ENCODE measurements around the gene RNASE11.
"Not testable (repeated sequence)": the region's sequence is repeated elsewhere in the genome, so short reads cannot be mapped to it uniquely, and the experiment has no call there.

The RNASE11 gene

GRCh38 chr14:20614038-20614840, 26.4 kb upstream of the RNASE11 start:
- peak in 11 of 56 donors; percentile 35 to 69 (median 55) for DNase-seq

DNA sequence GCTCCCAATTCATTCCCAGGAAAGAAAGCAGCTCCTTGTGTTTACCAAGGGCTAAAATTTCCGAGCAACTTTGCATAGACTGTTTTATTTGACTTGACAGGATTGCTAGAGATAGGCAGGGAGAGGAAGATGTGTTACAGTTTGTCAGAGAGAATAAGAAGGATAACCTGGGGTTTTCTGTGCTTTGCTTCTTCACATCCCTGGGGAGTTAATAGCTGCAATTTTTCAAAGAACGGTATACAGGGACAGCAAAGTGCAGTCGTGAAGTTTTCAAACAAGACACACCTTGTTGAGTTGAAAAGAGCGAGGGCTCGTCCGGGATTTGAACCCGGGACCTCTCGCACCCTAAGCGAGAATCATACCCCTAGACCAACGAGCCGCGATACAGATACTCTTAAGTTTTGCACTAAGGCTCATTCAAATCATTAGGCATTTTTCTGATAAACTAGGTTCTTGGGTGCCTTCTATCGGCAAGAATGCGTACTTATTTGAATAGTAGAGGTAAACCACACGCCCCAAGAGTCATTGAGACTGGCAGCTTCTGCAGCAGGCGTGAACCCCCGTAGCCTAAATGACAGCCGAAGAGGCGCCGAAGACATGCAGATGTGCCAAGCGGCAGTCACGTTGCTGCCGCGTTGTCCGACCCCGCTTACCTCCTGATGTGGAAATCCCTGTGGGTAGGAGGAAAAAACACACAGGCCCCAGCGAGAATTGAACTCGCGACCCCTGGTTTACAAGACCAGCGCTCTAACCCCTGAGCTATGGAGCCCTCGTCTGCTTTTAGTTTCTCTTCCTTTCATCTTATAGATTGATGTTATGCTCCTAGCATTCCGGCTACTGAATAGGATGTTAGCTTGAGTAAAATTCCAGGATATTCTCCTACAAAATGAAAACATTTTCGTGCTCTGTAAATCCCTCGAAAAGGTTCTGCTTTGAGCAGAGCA, 25.6 kb upstream of the RNASE11 start:
- DNase-seq = peak in 54 of 56 donors; percentile 25 to 92 (median 76)

GRCh38 chr14:20612403-20612802, 24.6 kb upstream of the RNASE11 start:
- peak in 1 of 56 donors; percentile 11 for DNase-seq

GRCh38 chr14:20611277-20611676, 23.5 kb upstream of the RNASE11 start:
- no peak for DNase-seq

GRCh38 chr14:20610002-20610765, 22.4 kb upstream of the RNASE11 start:
- DNase-seq = peak in 48 of 56 donors; percentile 11 to 87 (median 60)

- DNase-seq = peak in 46 of 56 donors; percentile 18 to 80 (median 50)
Observed at GRCh38 chr14:20609215-20610001, 21.6 kb upstream of the RNASE11 start.

DNA sequence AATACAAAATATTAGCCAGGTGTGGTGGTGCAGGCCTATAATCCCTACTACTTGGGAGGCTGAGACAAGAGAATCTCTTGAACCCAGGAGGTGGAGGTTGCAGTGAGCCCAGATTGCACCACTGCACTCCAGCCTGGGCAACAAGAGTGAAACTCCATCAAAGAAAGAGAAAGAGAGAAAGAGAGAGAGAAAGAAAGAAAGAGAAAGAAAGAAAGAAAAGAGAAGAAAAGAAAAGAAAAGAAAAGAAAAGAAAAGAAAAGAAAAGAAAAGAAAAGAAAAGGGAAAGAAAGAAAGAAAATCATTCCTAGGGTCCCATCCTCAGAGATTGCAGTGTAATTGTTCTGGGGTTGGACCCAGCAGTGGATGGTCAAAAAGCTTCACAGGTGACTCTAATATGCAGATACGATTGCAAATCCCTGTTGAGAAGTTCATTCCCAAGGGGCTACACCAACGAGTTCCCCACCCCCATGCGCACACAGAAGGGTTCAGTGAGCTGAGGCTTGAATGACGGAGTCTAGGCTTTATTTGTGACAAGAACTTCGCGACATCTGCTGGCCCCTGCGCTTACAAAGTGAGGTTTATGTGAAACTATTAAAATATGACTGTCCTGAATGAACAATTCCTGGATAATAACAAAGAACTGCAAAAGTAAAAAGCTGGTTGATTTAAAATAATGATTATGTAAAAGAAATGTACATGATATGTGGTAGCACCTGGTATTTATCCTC, 20.7 kb upstream of the RNASE11 start:
- no peak for DNase-seq

- DNase-seq = no peak
Observed at GRCh38 chr14:20607617-20608016, 19.8 kb upstream of the RNASE11 start.

- no peak for DNase-seq
Observed at GRCh38 chr14:20606902-20607242, 19.1 kb upstream of the RNASE11 start.

DNA sequence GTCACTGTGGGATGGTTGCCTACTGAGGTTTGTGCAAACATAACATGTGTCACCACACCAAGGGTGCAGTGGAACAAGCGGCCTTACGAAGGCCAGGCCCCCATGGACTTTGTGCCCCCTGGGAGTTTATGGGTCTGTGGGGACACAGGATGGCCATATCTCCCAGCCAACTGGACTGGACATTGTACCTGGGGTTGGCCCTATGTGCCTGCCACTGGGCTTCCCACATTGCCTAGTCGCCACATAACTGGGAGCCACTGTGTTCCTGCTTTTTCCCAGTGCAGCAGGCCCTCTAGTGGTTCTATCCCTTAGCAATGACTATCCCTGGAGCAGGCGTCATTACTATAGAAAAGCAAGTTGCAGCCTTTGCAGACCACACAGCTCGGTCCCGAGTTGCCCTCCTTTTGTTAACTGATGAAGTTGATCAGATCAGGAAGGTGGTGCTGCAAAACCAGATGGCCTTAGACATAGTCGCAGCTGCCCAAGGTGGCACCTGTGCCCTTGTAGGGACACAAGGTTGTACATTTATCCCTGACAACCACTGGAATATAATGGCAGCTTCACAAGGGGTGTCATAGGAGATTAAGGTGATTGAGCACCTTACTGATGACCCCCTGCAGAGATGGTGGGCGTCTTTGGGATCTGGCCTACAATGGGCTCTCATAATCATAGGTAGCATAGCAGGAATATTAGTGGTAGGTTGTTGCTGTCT, 18.5 kb upstream of the RNASE11 start:
- peak in 5 of 56 donors; percentile 5 to 28 (median 10) for DNase-seq

DNA sequence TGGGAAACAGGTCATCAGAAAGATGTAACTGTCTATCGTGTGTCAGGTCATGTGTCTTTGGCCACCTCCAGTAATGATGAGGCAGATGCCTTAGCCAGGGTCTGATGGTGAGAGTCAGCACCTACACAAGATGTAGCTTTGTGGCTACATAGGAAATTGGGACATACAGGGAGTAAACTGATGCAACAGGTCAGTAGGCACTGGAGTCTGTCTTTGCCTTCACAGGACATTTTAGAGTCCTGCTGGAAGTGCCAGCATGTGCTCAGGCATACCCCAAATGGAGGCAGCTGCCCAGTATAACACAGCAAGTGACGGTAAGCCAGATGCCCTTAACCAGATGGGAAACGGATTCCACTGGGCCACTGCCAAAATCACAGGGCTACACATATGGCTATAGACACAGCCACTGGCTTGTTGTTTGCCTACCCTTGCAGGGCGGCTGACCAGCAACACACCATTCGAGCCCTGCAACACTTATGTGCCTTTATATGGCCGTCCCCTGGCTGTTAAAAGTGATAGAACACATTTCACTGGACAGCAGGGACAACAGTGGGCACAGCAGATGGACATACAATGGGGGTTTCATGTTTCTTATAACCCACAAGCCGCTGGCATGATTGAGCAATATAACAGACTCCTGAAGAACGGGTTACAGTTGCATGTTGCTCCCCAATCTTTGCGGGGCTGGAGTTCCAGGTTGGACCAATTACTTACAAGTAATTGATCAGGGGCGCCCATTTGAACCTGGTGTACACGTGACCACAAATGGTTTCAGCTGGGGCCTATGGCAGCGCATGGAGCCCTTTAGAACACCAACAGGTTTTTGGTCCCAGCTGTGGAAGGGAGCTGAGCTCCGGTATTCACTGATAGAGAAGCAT, 16.3 kb upstream of the RNASE11 start:
- DNase-seq = no peak

DNA sequence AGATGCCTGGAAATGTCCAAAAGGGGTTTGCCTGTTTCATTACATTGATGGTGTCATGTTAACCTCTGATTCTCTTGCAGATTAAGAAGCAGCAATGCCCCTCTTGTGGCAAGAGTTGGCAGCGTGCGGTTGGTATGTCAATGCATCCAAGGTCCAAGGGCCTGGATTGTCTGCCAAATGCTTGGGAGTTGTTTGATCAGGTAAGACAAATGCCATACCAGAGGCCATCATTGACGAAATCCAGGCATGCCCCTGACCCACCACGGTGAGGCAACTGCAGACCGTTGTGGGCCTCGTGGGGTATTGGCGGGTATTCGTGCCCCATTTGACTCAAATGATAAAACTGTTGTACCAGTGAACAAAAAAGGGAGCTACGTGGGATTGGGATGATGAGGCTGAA, 14.8 kb upstream of the RNASE11 start:
- no peak for DNase-seq

DNA sequence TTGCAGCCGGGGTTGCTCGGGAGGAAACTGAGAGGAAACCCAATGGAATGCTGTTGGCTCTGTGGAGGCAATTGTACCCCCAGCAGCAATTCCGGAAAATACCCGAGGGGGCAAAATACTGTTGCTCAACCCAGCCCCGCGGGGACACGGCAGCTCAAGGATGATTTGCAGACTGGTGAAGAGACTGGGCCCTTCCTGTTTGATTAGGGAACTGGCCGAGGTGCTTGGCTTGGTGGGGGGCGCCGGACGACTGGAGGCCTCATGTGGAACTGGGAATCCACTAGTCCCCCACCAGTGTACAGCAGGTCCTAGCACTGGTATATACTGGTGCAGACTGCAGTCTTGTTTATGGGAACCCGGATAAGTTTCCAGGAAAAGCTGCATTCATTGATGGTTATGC, 13.7 kb upstream of the RNASE11 start:
- DNase-seq = no peak

DNA sequence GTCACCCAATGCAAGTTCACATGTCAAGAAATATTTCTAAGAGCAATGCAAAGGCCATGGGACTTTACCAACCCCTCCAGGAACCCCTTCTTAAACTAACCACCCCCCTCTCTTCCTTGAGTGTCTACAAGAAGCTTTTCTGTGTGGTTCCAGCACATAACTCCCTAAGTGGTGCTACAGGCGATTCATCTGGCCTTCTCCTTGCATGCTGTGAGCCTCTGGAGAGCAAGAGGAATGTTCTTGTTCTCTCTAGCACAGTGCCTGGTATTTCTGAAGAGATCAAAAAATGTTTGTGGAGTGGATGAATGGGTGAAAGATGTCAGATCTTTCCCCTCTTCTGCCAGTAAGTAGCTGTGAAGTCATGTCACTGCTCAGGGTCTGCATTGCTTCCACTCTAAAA, 9.3 kb upstream of the RNASE11 start:
- no peak for DNase-seq

- DNase-seq = not testable (repeated sequence)
Observed at GRCh38 chr14:20595726-20596125, 7.9 kb upstream of the RNASE11 start.

DNA sequence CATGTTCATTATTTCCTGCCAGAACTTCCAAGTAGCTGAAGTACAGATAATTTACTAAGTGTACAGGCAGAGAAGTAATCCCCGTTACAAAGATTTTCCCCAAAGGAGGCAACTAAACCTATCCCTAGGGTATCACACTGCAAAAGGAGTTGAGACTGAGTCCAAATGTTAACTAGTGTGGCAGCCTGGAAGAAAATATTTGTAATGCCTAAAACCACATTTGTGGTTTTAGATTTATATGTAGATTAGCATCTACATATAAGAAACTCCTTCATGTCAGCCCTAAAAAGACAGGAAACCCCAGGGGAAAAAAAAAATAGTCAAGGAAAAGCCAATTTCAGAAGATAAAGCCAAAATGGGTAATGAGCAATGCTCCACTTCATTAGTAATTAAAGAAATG, 4.8 kb upstream of the RNASE11 start:
- no peak for DNase-seq

GRCh38 chr14:20591235-20591634, 3.4 kb upstream of the RNASE11 start, which contains the start of gene RNASE12:
TSS of gene RNASE12 (minus strand) at chr14:20591376. CDS start at chr14:20590723, 653 bp downstream.
- no peak for DNase-seq

- DNase-seq = no peak
Observed at GRCh38 chr14:20583908-20584307, 3.9 kb downstream of the RNASE11 start.
